IgD-negative memory B cell (primary cell): ENCODE measurements around the gene LTA4H. TPM values are rescaled to one million over a fixed set of nuclear protein-coding genes. Genes with fewer than 3 reads are reported as not detected.
"Not testable (repeated sequence)": the region's sequence is repeated elsewhere in the genome, so short reads cannot be mapped to it uniquely, and the experiment has no call there.

Experiments
- H3K27ac Mint-ChIP-seq, 3 donors: one replicate each; pipeline ENCODE4 v1.8.0; 2020 to 2022; ENCODE audit warnings: mild to moderate bottlenecking in 3 of 3, mixed read lengths in 3 of 3, moderate library complexity in 1 of 3
- H3K27me3 Mint-ChIP-seq: one replicate; pipeline ENCODE4 v1.8.0; 2021; ENCODE audit warnings: mixed read lengths
- H3K36me3 Mint-ChIP-seq: one replicate; pipeline ENCODE4 v1.8.0; 2020; ENCODE audit warnings: mild to moderate bottlenecking, mixed read lengths
- H3K4me1 Mint-ChIP-seq, 3 donors: one replicate each; pipeline ENCODE4 v1.8.0; 2020 to 2022; ENCODE audit warnings: mixed read lengths in 3 of 3, mild to moderate bottlenecking in 1 of 3
- H3K4me3 Mint-ChIP-seq, 4 donors: one replicate each; pipeline ENCODE4 v1.8.0; 2020 to 2022; ENCODE audit warnings: mild to moderate bottlenecking in 4 of 4, mixed read lengths in 4 of 4, moderate library complexity in 3 of 4
- H3K9me3 Mint-ChIP-seq, 3 donors: one replicate each; pipeline ENCODE4 v1.8.0; 2020 to 2021; ENCODE audit warnings: mixed read lengths in 3 of 3, mild to moderate bottlenecking in 1 of 3
- polyA plus RNA-seq: library from polyadenylated mRNA; unstranded; fragments of 300-500 nt; fragmentation: Illumina TruSeq; gene quantifications from one replicate; pipeline ENCODE4 v1.2.3, GENCODE V29; 2021

Gene LTA4H
- 122 TPM for polyA plus RNA-seq

DNA sequence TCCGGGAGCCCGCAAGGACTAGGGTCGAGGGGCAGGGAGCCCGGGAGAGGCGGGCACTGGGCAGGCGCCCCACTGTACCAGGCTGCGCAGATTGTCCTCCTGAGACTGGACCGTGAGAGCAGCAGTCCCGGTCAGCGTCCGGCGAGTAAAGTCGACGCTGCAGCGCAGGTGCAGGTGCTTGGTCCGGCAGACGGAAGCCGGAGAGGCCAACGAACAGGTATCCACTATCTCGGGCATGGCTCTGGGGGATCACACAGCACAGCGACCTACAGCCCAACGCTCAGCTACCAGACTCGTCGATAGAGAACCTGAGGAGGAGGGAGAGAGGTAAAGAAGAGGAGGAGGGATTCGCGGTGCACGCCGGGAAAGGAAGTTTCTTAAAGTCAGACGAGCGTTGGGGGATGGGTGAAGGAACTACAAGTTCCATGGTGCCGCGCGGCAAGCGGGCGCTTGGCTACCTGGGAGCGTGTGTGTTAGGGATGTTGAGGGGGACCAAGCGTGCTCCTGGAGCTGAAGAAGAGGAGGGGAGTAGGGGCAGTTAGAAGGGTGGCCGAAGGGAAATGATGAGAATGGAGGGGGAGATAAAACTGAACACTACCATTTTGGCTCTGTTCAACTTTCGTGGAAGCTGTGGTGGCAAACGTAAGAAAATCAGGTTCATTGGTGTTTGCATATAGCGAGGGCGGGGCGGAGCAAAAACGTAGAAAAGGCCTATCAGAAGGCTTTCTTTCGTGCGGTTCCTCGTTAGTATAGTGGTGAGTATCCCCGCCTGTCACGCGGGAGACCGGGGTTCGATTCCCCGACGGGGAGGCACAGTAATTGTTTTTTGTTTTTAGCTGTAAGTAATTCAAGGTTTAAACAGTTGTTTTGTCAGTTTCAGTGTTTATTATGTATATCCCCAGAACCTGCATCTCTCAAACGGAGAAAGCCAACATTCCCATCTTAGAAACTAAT is at the start of gene LTA4H:
Gene LTA4H (minus strand): TSS at position 305 of the 954 bp plus-strand sequence. CDS start 68 bp downstream, at position 237.
- no peaks in the 10 kb centered on the region for H3K27me3 Mint-ChIP-seq
- peaks cover 6 to 17% (median 9%) of the 10 kb centered on the region in 3 donors for H3K4me1 Mint-ChIP-seq
- no peak within 1 kb of the TSS for H3K4me3 Mint-ChIP-seq
- H3K27ac Mint-ChIP-seq: no peak within 1 kb of the TSS
- H3K36me3 Mint-ChIP-seq: no peaks in the 10 kb centered on the region
- H3K9me3 Mint-ChIP-seq: no peaks in the 10 kb centered on the region

DNA sequence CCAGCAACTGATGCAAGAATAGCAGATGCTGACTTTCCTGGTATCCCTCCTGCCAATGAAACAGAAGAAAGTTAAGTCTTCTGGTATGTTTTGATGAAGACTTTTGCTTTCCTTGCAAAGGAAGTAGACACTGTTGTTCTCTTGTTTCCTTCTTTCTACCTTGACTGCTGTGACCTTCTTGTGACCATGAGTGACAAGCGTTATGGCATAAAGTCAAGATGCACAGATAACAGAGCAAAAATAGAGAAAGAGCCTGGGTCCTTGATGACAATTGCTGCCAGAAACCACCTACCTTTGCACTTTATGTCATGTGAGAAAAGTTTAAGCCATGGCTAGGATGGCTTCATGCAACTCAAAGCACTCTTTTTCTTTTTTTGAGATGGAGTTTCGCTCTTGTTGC is 49.2 kb upstream of the LTA4H start:
- H3K27ac Mint-ChIP-seq: peak overlapping the region in 1 of 3 donors; percentile 63
- H3K9me3 Mint-ChIP-seq: peaks cover 0 to 12% (median 1%) of the 10 kb centered on the region in 3 donors
- peaks cover under 1% of the 10 kb centered on the region for H3K36me3 Mint-ChIP-seq
- peaks cover 0 to 10% (median 7%) of the 10 kb centered on the region in 3 donors for H3K4me1 Mint-ChIP-seq
- no peak overlapping the region for H3K4me3 Mint-ChIP-seq
- no peaks in the 10 kb centered on the region for H3K27me3 Mint-ChIP-seq

DNA sequence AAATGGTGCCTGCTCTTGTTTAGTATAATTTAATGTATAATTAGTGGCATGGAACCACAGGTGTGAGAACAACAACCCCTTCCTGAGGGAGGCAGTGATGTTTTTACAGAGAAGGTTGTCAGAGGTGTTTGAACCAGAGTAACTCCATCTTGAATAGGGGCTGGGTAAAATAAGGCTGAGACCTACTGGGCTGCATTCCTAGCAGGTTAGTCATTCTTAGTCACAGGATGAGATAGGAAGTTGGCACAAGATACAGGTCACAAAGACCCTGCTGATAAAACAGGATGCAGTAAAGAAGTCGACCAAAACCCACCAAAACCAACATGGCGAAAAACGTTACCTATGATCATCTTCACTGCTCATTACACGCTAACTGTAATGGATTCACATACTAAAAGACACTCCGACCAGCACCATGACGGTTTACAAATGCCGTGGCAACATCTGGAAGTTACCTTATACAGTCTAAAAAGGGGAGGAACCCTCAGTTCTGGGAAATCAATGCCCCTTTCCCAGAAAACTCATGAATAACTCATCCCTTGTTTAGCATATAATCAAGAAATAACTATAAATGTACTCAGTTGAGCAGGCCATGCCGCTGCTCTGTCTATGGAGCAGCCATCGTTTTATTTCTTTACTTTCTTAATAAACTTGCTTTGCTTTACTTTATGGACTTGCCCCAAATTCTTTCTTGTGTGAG is 47.8 kb upstream of the LTA4H start:
- Mint-ChIP-seq H3K4me3 (no peak overlapping the region), H3K27ac (no peak overlapping the region), H3K27me3 (no peaks in the 10 kb centered on the region), H3K4me1 (peaks cover 0 to 7% (median 4%) of the 10 kb centered on the region in 3 donors), H3K36me3 (no peaks in the 10 kb centered on the region), H3K9me3 (peaks cover 0 to 7% (median 1%) of the 10 kb centered on the region in 3 donors)

DNA sequence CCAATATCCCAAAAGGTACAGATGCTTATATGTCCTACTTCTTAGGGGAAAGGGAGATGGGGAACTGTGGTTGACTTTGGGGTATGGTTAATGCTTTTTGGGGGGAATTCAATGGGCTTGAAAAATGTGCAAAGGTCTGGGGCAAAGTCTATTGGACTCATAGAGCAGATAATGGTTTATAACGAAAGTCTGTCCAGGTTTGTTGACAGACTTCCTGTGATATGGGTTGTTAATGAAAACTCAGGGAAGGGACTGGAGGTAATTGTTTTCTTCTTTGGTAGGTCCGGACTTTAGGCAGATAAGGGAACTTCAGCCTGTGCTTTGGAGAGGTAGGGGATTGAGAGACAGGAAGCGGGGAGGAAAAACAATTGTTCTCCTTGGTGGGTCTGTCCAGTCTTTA is 46.2 kb upstream of the LTA4H start:
- H3K27me3 Mint-ChIP-seq: no peaks in the 10 kb centered on the region
- H3K9me3 Mint-ChIP-seq: peaks cover 0 to 7% (median 0%) of the 10 kb centered on the region in 3 donors
- H3K4me1 Mint-ChIP-seq: peaks cover 0 to 7% (median 4%) of the 10 kb centered on the region in 3 donors
- H3K4me3 Mint-ChIP-seq: no peak overlapping the region
- no peak overlapping the region for H3K27ac Mint-ChIP-seq
- no peaks in the 10 kb centered on the region for H3K36me3 Mint-ChIP-seq

DNA sequence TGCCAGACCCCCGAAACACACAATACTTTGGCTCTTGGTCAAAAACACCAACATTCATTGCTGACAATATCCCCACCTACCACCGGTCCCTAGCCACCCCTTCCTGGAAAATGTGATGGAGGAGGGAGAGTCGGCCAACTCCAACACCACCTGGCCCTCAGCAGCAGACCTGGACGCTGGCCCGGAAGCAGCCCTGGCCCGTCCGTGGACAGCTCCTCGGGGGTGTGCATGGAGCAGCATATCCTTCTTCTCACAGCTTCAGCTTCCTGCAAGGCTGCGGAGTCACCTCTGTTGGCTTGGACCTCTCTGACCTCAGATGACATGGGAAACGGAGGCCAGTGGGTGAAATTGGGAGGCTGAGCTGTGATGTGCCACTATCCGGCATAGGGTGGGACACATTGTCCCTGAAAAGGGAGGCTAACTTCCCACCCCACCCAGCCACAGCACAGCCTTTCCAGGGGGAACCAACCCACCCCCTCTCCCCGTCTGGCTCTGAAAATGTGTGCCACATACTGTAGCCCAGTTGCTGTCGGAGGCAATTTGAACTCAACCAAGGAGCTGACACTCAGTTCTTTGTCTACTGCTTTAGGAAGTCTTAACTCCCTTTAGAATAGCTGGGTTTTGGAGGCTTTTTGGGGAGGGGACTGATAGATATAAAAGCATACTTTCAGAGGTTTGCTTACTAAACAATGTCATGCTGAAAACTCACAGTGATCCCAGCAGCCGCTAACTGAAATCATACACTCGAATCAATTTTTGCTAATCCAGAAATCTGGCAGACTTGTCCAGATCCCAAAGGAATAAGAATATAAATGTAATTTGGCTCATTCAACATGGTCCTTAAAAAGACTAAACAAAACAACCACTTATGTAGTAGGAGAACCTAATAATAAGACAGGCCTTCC is 43.1 kb upstream of the LTA4H start:
- no peaks in the 10 kb centered on the region for H3K27me3 Mint-ChIP-seq

DNA sequence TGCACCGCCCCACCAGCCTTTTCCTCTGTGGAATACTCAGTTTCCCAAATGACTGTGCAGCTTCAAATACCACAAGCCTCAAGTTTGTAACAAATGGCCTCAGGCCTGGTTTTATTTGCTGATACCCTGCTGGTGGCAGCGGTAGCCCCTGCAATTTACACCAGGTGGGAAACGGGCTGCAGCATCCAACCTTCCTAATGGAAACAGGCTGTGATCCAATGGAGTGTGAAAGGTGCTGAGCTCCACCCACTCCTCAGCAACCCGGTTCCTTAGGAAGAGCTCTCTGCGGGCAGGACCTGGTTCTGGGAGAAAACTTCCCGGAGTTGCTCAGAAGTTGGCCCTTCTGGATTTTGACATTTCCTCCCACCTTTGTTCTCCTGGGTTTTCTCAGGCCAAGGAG is 41.7 kb upstream of the LTA4H start:
- H3K9me3 Mint-ChIP-seq: no peaks in the 10 kb centered on the region
- H3K36me3 Mint-ChIP-seq: no peaks in the 10 kb centered on the region
- H3K4me1 Mint-ChIP-seq: peaks cover 10 to 13% (median 11%) of the 10 kb centered on the region in 3 donors
- no peak overlapping the region for H3K27ac Mint-ChIP-seq
- H3K27me3 Mint-ChIP-seq: no peaks in the 10 kb centered on the region
- H3K4me3 Mint-ChIP-seq: no peak overlapping the region

More for the DNA sequence above, 43.1 kb upstream of the LTA4H start:
- no peak overlapping the region for H3K27ac Mint-ChIP-seq
- no peaks in the 10 kb centered on the region for H3K9me3 Mint-ChIP-seq
- no peak overlapping the region for H3K4me3 Mint-ChIP-seq
- peaks cover 2 to 7% (median 5%) of the 10 kb centered on the region in 3 donors for H3K4me1 Mint-ChIP-seq
- no peaks in the 10 kb centered on the region for H3K36me3 Mint-ChIP-seq

DNA sequence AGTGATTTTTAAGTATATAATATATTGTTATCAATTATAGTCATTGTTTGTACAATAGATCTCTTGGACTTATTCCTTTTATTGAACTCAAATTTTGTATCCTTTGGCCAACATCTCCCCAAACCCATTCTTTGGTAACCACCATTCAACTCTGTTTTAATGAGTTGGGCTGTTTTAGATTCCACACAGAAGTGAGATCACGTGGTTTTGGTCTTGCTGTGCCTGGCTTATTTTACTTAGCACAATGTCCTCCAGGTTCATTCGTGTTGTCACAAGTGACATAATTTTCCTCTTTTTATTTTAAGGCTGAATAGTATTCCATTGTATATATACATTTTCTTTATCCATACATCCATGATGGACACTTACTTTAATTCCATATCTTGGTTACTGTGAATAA is 40.2 kb upstream of the LTA4H start:
- Mint-ChIP-seq H3K27me3 (no peaks in the 10 kb centered on the region), H3K27ac (no peak overlapping the region), H3K36me3 (no peaks in the 10 kb centered on the region), H3K9me3 (no peaks in the 10 kb centered on the region), H3K4me3 (no peak overlapping the region), H3K4me1 (peaks cover 16 to 19% (median 18%) of the 10 kb centered on the region in 3 donors)

DNA sequence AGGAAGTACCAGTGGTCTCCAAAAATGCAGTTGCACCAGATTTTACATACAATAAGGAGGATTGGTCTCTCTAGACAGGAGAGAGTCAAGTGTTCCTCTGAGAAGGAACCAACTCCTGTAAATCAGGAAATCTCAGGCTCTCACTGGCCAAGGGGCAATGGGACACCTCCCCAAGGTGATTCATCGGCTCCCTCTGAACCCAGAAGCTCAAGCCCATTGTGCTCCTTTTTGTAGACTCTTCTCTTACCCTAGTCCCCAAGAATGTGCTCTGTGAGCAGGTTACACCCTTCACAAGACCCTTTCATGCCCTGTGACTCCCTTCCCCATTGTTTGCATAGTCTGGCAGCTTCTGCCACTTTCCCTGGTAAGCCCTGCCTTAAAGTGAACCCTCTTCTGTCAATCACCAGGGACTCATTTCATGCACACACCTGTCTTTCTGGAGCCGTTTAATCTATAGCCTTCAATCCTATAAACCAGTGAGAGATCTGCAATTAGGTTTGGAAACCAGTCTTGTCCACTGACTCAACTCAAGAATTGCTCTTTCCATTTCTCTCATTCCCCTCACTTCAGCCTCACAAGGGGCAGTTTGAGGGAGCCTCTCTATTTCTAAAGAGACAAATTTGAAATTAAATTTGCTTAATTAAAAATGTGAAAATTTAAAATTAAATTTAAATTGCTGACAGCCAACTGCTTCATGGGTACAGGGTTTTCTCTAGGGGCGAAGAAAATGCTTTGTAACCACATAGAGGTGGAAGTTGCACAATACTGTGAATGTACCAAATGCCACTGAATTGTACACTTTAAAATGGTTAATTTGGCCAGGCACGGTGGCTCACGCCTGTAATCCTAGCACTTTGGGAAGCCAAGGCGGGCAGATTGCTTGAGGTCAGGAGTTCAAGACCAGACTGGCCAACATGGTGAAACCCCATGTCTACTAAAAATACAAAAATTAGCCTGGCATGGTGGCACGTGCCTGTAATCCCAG is 38.3 kb upstream of the LTA4H start:
- H3K36me3 Mint-ChIP-seq: no peaks in the 10 kb centered on the region
- no peak overlapping the region for H3K4me3 Mint-ChIP-seq
- H3K27ac Mint-ChIP-seq: peak overlapping the region in 1 of 3 donors; percentile 28
- peaks cover 18 to 22% (median 22%) of the 10 kb centered on the region in 3 donors for H3K4me1 Mint-ChIP-seq
- H3K9me3 Mint-ChIP-seq: no peaks in the 10 kb centered on the region
- no peaks in the 10 kb centered on the region for H3K27me3 Mint-ChIP-seq

DNA sequence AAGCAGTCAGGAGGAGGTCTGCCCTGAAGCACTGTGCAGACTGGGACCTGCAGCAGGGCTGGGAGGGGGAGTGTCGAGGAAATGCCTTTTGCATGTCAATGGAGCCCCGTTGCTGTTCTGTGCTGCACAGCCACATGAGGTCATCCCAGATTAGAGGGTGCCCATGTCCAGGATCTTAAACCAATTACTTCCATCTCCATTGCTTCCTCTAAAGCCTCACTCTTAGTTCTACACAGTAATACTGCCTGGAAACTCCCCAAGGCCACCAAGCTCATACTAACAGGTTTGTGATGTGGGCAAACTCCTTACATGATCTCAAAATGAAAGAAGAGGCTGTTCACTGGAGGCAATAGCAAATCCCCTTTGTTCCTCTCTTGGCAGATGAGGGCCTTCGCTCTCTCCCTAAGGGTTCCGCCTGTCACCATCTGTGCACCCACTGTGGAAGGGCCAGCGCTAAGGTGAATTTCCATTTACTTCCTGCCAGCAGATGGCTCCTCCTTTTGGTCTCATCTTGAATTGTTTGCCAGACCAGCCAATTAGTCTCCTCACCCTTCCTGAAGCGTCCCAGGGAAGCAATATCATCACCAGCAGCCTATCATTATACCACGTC is 35.4 kb upstream of the LTA4H start:
- H3K27me3 Mint-ChIP-seq: no peaks in the 10 kb centered on the region
- no peaks in the 10 kb centered on the region for H3K9me3 Mint-ChIP-seq
- no peaks in the 10 kb centered on the region for H3K36me3 Mint-ChIP-seq
- H3K27ac Mint-ChIP-seq: peak overlapping the region in 1 of 3 donors; percentile 82
- peaks cover 18 to 22% (median 22%) of the 10 kb centered on the region in 3 donors for H3K4me1 Mint-ChIP-seq
- H3K4me3 Mint-ChIP-seq: peak overlapping the region in 3 of 4 donors; percentile 3 to 85 (median 63)

DNA sequence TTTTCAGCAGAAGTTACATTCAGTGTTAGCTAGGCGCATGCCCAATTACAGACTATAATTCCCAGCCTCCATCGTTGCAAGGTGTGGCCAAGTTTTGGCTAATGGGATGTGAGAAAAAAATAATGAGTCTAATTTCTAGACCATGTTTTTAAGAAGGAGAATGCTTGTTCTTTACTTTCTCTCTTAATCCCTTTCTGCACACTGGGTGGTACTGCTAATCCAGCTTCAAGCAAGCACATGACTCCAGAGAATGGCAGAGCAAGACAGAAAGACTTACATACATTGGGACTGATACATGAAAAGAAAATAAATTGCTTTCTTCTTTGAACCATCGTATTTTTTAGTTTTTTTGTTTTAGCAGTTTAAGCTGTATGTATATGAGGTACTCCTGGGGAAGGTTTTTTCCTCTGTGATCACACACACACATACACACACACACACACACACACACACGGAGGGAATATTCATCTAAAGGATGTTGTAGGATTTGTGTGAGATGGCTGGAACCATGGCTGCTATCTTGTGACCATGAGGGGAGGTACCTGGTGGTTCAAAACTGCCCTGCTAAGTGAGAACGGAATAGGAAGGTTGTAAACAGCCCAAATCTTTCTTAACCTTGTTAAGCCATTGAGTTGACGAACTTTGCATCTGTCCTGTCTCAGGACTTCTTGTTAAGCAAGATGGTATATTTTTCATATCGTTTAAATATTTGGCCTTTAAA is 34.3 kb upstream of the LTA4H start:
- Mint-ChIP-seq H3K4me1 (peaks cover 18 to 22% (median 18%) of the 10 kb centered on the region in 3 donors), H3K36me3 (no peaks in the 10 kb centered on the region), H3K27me3 (no peaks in the 10 kb centered on the region), H3K4me3 (no peak overlapping the region), H3K27ac (peak overlapping the region in 1 of 3 donors; percentile 33), H3K9me3 (no peaks in the 10 kb centered on the region)

DNA sequence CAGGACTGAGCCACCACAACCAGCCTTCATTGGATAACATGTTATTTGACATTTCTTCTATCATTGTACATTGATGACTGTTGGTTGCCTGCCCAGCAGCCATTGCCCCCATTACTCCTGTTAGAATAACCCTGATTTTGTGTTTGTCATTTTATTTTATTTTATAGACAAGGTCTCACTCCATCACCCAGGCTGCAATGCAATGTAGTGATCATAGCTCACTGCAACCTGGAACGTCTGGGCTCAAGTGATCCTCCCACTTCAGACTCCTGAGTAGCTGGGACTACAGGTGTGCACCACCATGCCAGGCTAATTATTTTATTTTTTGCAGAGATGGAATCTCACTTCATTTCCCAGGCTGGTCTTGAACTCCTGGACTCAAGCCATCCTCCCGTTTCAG is 33.2 kb upstream of the LTA4H start:
- Mint-ChIP-seq H3K4me1 (peaks cover 16 to 28% (median 17%) of the 10 kb centered on the region in 3 donors), H3K36me3 (no peaks in the 10 kb centered on the region), H3K4me3 (no peak overlapping the region), H3K27ac (no peak overlapping the region), H3K27me3 (no peaks in the 10 kb centered on the region), H3K9me3 (no peaks in the 10 kb centered on the region)

DNA sequence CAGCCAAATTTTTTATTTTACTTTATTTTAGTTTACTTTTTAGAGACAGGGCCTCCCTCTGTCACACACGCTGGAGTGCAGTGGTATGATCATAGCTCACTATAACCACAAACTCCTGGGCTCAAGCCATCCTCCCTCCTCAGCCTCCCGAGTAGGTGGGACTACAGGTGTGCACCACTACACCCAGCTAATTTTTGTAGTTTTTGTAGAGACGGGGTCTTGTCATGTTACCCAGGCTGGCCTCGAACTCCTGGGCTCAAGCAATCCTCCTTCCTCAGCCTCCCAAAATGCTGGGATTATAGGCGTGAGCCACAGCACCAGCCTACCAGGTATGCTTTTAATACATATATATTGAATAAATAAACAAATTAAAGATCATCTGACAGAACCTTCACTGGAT is 32.7 kb upstream of the LTA4H start:
- no peaks in the 10 kb centered on the region for H3K27me3 Mint-ChIP-seq
- no peaks in the 10 kb centered on the region for H3K36me3 Mint-ChIP-seq
- H3K4me1 Mint-ChIP-seq: peaks cover 15 to 26% (median 16%) of the 10 kb centered on the region in 3 donors
- no peaks in the 10 kb centered on the region for H3K9me3 Mint-ChIP-seq
- no peak overlapping the region for H3K4me3 Mint-ChIP-seq
- H3K27ac Mint-ChIP-seq: no peak overlapping the region

DNA sequence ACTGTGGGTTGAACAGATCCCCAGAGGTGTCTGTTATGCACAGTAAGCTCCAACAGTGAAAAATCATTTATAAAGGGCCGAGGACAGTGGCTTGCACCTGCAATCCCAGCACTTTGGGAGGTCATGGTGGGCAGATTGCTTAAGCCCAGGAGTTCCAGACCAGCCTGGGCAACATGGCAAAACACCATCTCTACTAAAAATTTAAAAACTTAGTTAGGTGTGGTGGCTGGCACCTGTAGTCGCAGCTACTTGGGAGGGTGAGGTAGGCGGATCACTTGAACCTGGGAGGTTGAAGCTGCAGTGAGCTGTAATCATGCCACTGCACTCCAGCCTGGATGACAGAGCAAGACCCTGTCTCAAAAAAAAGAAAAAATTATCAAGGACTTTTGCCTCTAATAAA is 30.4 kb upstream of the LTA4H start:
- H3K9me3 Mint-ChIP-seq, H3K27ac Mint-ChIP-seq, H3K4me3 Mint-ChIP-seq, H3K36me3 Mint-ChIP-seq, H3K27me3 Mint-ChIP-seq: not testable (repeated sequence)
- H3K4me1 Mint-ChIP-seq: peaks cover 15 to 26% (median 17%) of the 10 kb centered on the region in 3 donors
